Activated T-helper 1 cell treated with anti-CD3 and anti-CD28 coated beads, Interleukin-12 subunit alpha, Interleukin-12 subunit beta, Interleukin-2, Interleukin-4 antibody, amounts not matched to agents 30 ng/mL and 10 ng/mL and 1 ng/mL, durations not matched to agents 14 hours and 24 hours and 36 hours (primary cell): ENCODE results near the gene VDR. TPM values are rescaled to one million over a fixed set of nuclear protein-coding genes. Genes with fewer than 3 reads are reported as not detected.

Experiments used
- DNase-seq: peaks from one replicate; pipeline ENCODE4 v3.0.0; 2021; ENCODE audit warnings: low spot score
- H3K27ac Mint-ChIP-seq: one replicate; pipeline ENCODE4 v1.8.0; 2021; ENCODE audit warnings: mild to moderate bottlenecking, mixed read lengths
- H3K27me3 Mint-ChIP-seq: one replicate; pipeline ENCODE4 v1.8.0; 2022; ENCODE audit warnings: mild to moderate bottlenecking, moderate library complexity, mixed read lengths; ENCODE audit not compliant: insufficient read depth
- H3K36me3 Mint-ChIP-seq: one replicate; pipeline ENCODE4 v1.8.0; 2021; ENCODE audit warnings: low read depth, mixed read lengths
- H3K4me1 Mint-ChIP-seq: one replicate; pipeline ENCODE4 v1.8.0; 2021; ENCODE audit warnings: low read depth, mixed read lengths
- H3K4me3 Mint-ChIP-seq: one replicate; pipeline ENCODE4 v1.8.0; 2021; ENCODE audit warnings: mild to moderate bottlenecking, moderate library complexity, mixed read lengths
- H3K9me3 Mint-ChIP-seq: one replicate; pipeline ENCODE4 v1.8.0; 2021; ENCODE audit warnings: mixed read lengths
- intact Hi-C: fragments of 100-400 bp; cut with micrococcal nuclease; formaldehyde crosslinking; loops from one replicate; pipeline ENCODE4 v1.15.1; 2024
- total RNA-seq: library from RNA; stranded (reverse); gene quantifications from 2 replicates; pipeline ENCODE4 v1.2.3, GENCODE V29; 2022

The VDR gene
- total RNA-seq, 1 donor from 2014 or later = 318 TPM

- no peak for DNase-seq
- Mint-ChIP-seq H3K36me3 (peaks cover 85% of the 10 kb centered on the region), H3K27me3 (no peaks in the 10 kb centered on the region), H3K4me3 (peak overlapping the region; percentile 75), H3K27ac (peak overlapping the region; percentile 98), H3K9me3 (no peaks in the 10 kb centered on the region), H3K4me1 (peaks cover 71% of the 10 kb centered on the region)
- intact Hi-C loops = loop anchor here (1.0 to 5.0 kb wide), 8 partner anchors 8 to 304 kb away; partner anchors contain the start of genes TMEM106C and VDR
Observed at GRCh38 chr12:47860279-47860841, 44.4 kb downstream of the VDR start.

- no peaks in the 10 kb centered on the region for H3K9me3 Mint-ChIP-seq
- H3K27ac Mint-ChIP-seq = peak overlapping the region; percentile 98
- peaks cover 54% of the 10 kb centered on the region for H3K4me1 Mint-ChIP-seq
- no peak overlapping the region for H3K4me3 Mint-ChIP-seq
- peaks cover 76% of the 10 kb centered on the region for H3K36me3 Mint-ChIP-seq
- no peak for DNase-seq
- intact Hi-C loops = no loop called here
- H3K27me3 Mint-ChIP-seq = no peaks in the 10 kb centered on the region
Observed at GRCh38 chr12:47858511-47859266, 46.1 kb downstream of the VDR start.

GRCh38 chr12:47856721-47857575, 47.8 kb downstream of the VDR start:
- peak overlapping the region; percentile 98 for H3K27ac Mint-ChIP-seq
- H3K27me3 Mint-ChIP-seq = no peaks in the 10 kb centered on the region
- H3K36me3 Mint-ChIP-seq = peaks cover 73% of the 10 kb centered on the region
- no peaks in the 10 kb centered on the region for H3K9me3 Mint-ChIP-seq
- no peak for DNase-seq
- H3K4me1 Mint-ChIP-seq = peaks cover 44% of the 10 kb centered on the region
- no peak overlapping the region for H3K4me3 Mint-ChIP-seq
- intact Hi-C loops = no loop called here

GRCh38 chr12:47856094-47856493, 48.7 kb downstream of the VDR start:
- no peak for DNase-seq
- peak overlapping the region; percentile 48 for H3K27ac Mint-ChIP-seq
- intact Hi-C loops = no loop called here
- no peak overlapping the region for H3K4me3 Mint-ChIP-seq
- H3K4me1 Mint-ChIP-seq = peaks cover 44% of the 10 kb centered on the region
- H3K9me3 Mint-ChIP-seq = no peaks in the 10 kb centered on the region
- H3K36me3 Mint-ChIP-seq = peaks cover 73% of the 10 kb centered on the region
- H3K27me3 Mint-ChIP-seq = no peaks in the 10 kb centered on the region

- H3K36me3 Mint-ChIP-seq = peaks cover 71% of the 10 kb centered on the region
- peaks cover 44% of the 10 kb centered on the region for H3K4me1 Mint-ChIP-seq
- H3K27ac Mint-ChIP-seq = peak overlapping the region; percentile 48
- no peaks in the 10 kb centered on the region for H3K9me3 Mint-ChIP-seq
- no peaks in the 10 kb centered on the region for H3K27me3 Mint-ChIP-seq
- intact Hi-C loops = no loop called here
- no peak for DNase-seq
- no peak overlapping the region for H3K4me3 Mint-ChIP-seq
Observed at GRCh38 chr12:47855502-47855901, 49.3 kb downstream of the VDR start.

- H3K36me3 Mint-ChIP-seq = peaks cover 68% of the 10 kb centered on the region
- no peaks in the 10 kb centered on the region for H3K9me3 Mint-ChIP-seq
- intact Hi-C loops = no loop called here
- no peak overlapping the region for H3K4me3 Mint-ChIP-seq
- H3K27me3 Mint-ChIP-seq = no peaks in the 10 kb centered on the region
- DNase-seq = no peak
- H3K4me1 Mint-ChIP-seq = peaks cover 40% of the 10 kb centered on the region
- H3K27ac Mint-ChIP-seq = no peak overlapping the region
Observed at GRCh38 chr12:47854531-47854930, 50.3 kb downstream of the VDR start.

GRCh38 chr12:47852096-47852571, 52.7 kb downstream of the VDR start:
- Mint-ChIP-seq H3K27me3 (no peaks in the 10 kb centered on the region), H3K27ac (peak overlapping the region; percentile 59), H3K4me3 (peak overlapping the region; percentile 25), H3K4me1 (peaks cover 33% of the 10 kb centered on the region), H3K9me3 (no peaks in the 10 kb centered on the region), H3K36me3 (peaks cover 59% of the 10 kb centered on the region)
- intact Hi-C loops = no loop called here
- DNase-seq = no peak

- peaks cover 37% of the 10 kb centered on the region for H3K4me1 Mint-ChIP-seq
- peaks cover 62% of the 10 kb centered on the region for H3K36me3 Mint-ChIP-seq
- no peaks in the 10 kb centered on the region for H3K9me3 Mint-ChIP-seq
- peak overlapping the region; percentile 25 for H3K4me3 Mint-ChIP-seq
- H3K27me3 Mint-ChIP-seq = no peaks in the 10 kb centered on the region
- H3K27ac Mint-ChIP-seq = peak overlapping the region; percentile 59
- DNase-seq = no peak
- intact Hi-C loops = no loop called here
Observed at GRCh38 chr12:47851303-47851952, 53.4 kb downstream of the VDR start.

GRCh38 chr12:47850153-47851084, 54.4 kb downstream of the VDR start:
- Mint-ChIP-seq H3K4me1 (peaks cover 37% of the 10 kb centered on the region), H3K27ac (peak overlapping the region; percentile 59), H3K9me3 (no peaks in the 10 kb centered on the region), H3K4me3 (no peak overlapping the region), H3K36me3 (peaks cover 64% of the 10 kb centered on the region), H3K27me3 (no peaks in the 10 kb centered on the region)
- DNase-seq = no peak
- intact Hi-C loops = no loop called here

GRCh38 chr12:47849261-47849660, 55.5 kb downstream of the VDR start:
- Mint-ChIP-seq H3K27me3 (no peaks in the 10 kb centered on the region), H3K4me1 (peaks cover 37% of the 10 kb centered on the region), H3K4me3 (no peak overlapping the region), H3K36me3 (peaks cover 66% of the 10 kb centered on the region), H3K9me3 (no peaks in the 10 kb centered on the region), H3K27ac (peak overlapping the region; percentile 68)
- intact Hi-C loops = no loop called here
- DNase-seq = no peak

- H3K27me3 Mint-ChIP-seq = no peaks in the 10 kb centered on the region
- no peak overlapping the region for H3K4me3 Mint-ChIP-seq
- H3K27ac Mint-ChIP-seq = peak overlapping the region; percentile 68
- H3K9me3 Mint-ChIP-seq = no peaks in the 10 kb centered on the region
- intact Hi-C loops = no loop called here
- DNase-seq = no peak
- peaks cover 37% of the 10 kb centered on the region for H3K4me1 Mint-ChIP-seq
- peaks cover 62% of the 10 kb centered on the region for H3K36me3 Mint-ChIP-seq
Observed at GRCh38 chr12:47848853-47849252, 55.9 kb downstream of the VDR start.
